Mesendoderm (in vitro differentiated cells): Measurements from ENCODE around the gene TM9SF2.

Experiments
- DNase-seq: peaks from one replicate; pipeline ENCODE4 v3.0.0; 2013
- H2AK5ac ChIP-seq: 2 replicates; pipeline ENCODE4 v1.6.1; 2013; ENCODE audit warnings: low read length, inconsistent platforms
- H2BK120ac ChIP-seq: 2 replicates; pipeline ENCODE4 v1.6.1; 2013; ENCODE audit warnings: low read depth, mild to moderate bottlenecking, low read length, moderate library complexity, mixed read lengths
- H2BK15ac ChIP-seq: replicated peaks from 2 replicates; pipeline ENCODE4 v1.6.1; 2013; ENCODE audit warnings: low read depth, mild to moderate bottlenecking, moderate library complexity
- H2BK5ac ChIP-seq: 2 replicates; pipeline ENCODE4 v1.6.1; 2013; ENCODE audit warnings: low read length, inconsistent platforms
- H3K18ac ChIP-seq: 2 replicates; pipeline ENCODE4 v1.6.1; 2013; ENCODE audit warnings: mild to moderate bottlenecking, low read length, mixed read lengths
- H3K23ac ChIP-seq: one replicate; pipeline ENCODE4 v1.6.1; 2013; ENCODE audit warnings: low read length
- H3K27ac ChIP-seq: 2 replicates; pipeline ENCODE4 v1.5.1; 2013; ENCODE audit warnings: low read depth, mild to moderate bottlenecking, inconsistent platforms, low read length, moderate library complexity
- H3K27me3 ChIP-seq: 2 replicates; pipeline ENCODE4 v1.6.1; 2013; ENCODE audit warnings: low read length, control low read depth, mild to moderate bottlenecking, inconsistent platforms; ENCODE audit not compliant: insufficient read depth, poor library complexity
- H3K36me3 ChIP-seq: 2 replicates; pipeline ENCODE4 v1.6.1; 2013; ENCODE audit warnings: low read length, inconsistent platforms; ENCODE audit not compliant: control insufficient read depth, insufficient read depth
- H3K4ac ChIP-seq: one replicate; pipeline ENCODE4 v1.6.1; 2013; ENCODE audit warnings: low read depth, mild to moderate bottlenecking, low read length, moderate library complexity
- H3K4me1 ChIP-seq: 2 replicates; pipeline ENCODE4 v1.6.1; 2013; ENCODE audit warnings: low read depth, low read length, inconsistent platforms; ENCODE audit not compliant: control insufficient read depth
- H3K4me2 ChIP-seq: 2 replicates; pipeline ENCODE4 v1.6.1; 2013; ENCODE audit warnings: low read length
- H3K4me3 ChIP-seq: 2 replicates; pipeline ENCODE4 v1.5.1; 2013; ENCODE audit warnings: mild to moderate bottlenecking, low read length
- H3K56ac ChIP-seq: one replicate; pipeline ENCODE4 v1.6.1; 2013; ENCODE audit warnings: low read length
- H3K79me1 ChIP-seq: 2 replicates; pipeline ENCODE4 v1.6.1; 2013; ENCODE audit warnings: low read length, inconsistent platforms
- H3K79me2 ChIP-seq: 2 replicates; pipeline ENCODE4 v1.6.1; 2013; ENCODE audit warnings: mild to moderate bottlenecking, low read length; ENCODE audit not compliant: control insufficient read depth, insufficient read depth
- H3K9ac ChIP-seq: 2 replicates; pipeline ENCODE4 v1.6.1; 2013; ENCODE audit warnings: low read length, inconsistent platforms
- H4K5ac ChIP-seq: one replicate; pipeline ENCODE4 v1.6.1; 2013; ENCODE audit warnings: low read length
- H4K8ac ChIP-seq: one replicate; pipeline ENCODE4 v1.6.1; 2013; ENCODE audit warnings: low read depth, mild to moderate bottlenecking, control low read depth, low read length, moderate library complexity
- WGBS: extraction: QIAGEN DNeasy Blood & Tissue Kit; methylation state at CpG from one replicate; pipeline ENCODE4 v1.1.7; 2013; ENCODE audit warnings: low lambda C conversion rate, missing lambda C conversion rate; ENCODE audit not compliant: insufficient coverage; ENCODE audit errors: extremely low coverage; 5-methylcytosine and 5-hydroxymethylcytosine counted together

TM9SF2 gene

DNA sequence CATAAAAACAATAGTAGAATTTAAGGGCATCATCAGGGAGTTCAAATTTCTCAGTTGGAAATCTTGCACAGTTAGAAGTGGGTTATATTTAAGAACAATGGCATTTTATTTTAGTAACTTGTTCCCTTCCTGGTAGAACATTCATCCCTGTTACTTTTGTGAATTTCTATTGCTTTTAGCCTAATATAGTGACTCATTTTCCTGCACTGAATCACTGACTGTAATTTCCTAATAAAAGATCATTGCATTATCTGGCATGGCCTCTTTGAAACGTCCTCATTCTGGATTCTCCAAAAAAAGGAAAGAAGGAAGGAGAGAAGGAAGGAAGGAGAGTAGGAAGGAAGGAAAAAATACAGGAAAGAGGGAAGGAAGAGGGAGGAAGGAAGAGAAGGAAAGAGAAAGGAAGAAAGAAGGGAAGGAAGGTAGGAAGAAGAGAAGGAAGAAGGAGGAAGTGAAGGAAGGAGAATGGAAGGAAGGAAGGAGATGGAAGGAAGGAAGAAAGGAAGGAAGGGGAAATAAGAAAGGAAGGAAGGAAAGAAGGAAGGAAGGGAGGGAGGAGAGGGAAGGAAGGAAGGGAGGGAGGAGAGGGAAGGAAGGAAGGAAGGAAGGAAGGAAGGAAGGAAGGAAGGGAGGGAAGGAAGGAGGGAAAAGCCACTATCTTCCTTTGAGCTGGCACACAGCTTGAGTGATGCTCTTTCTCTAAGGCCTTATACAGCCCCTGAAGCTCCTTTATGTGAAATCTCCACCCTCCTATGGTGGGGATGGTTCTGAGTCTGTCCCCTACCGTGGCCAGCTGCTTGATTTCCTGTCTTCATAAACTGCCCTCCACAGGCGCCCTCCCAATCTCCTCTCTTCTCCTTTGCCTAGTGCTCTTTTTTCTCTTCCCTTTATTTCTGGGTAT, 29.8 kb upstream of the TM9SF2 start:
- Histone ChIP-seq H3K79me1 (no peaks in the 10 kb centered on the region), H3K4ac (no peak overlapping the region), H3K4me2 (no peak overlapping the region), H3K9ac (no peak overlapping the region), H3K18ac (no peak overlapping the region), H3K36me3 (no peaks in the 10 kb centered on the region), H3K27ac (no peak overlapping the region), H2AK5ac (no peak overlapping the region), H3K4me1 (peaks cover 2% of the 10 kb centered on the region), H3K79me2 (no peaks in the 10 kb centered on the region), H4K5ac (no peak overlapping the region), H4K8ac (no peak overlapping the region), H2BK15ac (no peak overlapping the region), H3K27me3 (no peaks in the 10 kb centered on the region), H3K4me3 (no peak overlapping the region), H2BK120ac (no peak overlapping the region), H3K56ac (no peak overlapping the region), H3K23ac (no peak overlapping the region), H2BK5ac (no peak overlapping the region)
- no CpG with 5 or more reads among the region's 3 CpGs for WGBS
- DNase-seq: no peak

DNA sequence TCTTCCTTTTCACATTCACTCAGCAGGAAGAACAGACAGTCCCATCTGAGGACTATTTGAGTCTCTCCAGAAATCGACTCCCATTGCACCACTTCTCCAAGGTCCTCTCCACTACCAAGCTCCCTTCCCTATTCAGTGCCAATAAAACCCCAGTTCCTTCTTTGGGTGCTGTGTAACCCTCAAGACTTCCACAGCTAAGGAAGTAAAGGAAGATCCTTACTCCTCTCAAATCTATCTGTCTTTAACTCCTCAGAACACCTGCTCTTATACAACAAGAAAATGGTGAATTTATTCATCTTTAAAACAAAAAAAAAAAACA, 29.2 kb upstream of the TM9SF2 start:
- Histone ChIP-seq H3K79me1 (no peaks in the 10 kb centered on the region), H3K9ac (no peak overlapping the region), H2BK5ac (no peak overlapping the region), H3K27ac (no peak overlapping the region), H2BK15ac (no peak overlapping the region), H3K4me2 (no peak overlapping the region), H3K4ac (no peak overlapping the region), H3K18ac (no peak overlapping the region), H3K27me3 (no peaks in the 10 kb centered on the region), H3K36me3 (no peaks in the 10 kb centered on the region), H4K8ac (no peak overlapping the region), H2BK120ac (no peak overlapping the region), H3K56ac (no peak overlapping the region), H3K79me2 (no peaks in the 10 kb centered on the region), H3K4me1 (peaks cover 2% of the 10 kb centered on the region), H3K23ac (no peak overlapping the region), H4K5ac (no peak overlapping the region), H3K4me3 (no peak overlapping the region), H2AK5ac (no peak overlapping the region)
- DNase-seq: no peak
- WGBS: no CpG with 5 or more reads among the region's 1 CpG

DNA sequence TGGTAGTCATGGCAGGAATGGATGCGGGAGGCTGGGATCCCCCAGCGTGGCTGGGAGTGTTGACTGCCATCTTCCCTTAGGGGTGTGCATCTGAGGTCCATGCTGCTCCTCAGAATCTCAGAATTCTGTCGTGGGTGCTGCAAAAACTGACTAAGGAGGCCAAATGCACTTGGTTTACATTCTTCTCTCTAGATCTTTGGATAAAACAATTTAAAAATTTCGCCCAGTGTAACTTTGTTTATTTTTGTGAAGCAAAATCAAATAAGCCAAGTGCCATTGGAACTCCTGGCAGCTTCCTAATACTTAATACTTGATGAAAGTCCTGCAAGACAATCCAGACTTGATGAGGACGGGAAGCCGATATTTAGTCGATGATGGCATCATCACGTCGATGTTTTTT, 27.8 kb upstream of the TM9SF2 start:
- no peaks in the 10 kb centered on the region for H3K79me1 ChIP-seq
- H3K18ac ChIP-seq: no peak overlapping the region
- no peak for DNase-seq
- no peak overlapping the region for H3K9ac ChIP-seq
- no peak overlapping the region for H2AK5ac ChIP-seq
- H3K27me3 ChIP-seq: no peaks in the 10 kb centered on the region
- no peak overlapping the region for H4K5ac ChIP-seq
- H3K4me3 ChIP-seq: no peak overlapping the region
- H3K79me2 ChIP-seq: no peaks in the 10 kb centered on the region
- H3K4me2 ChIP-seq: no peak overlapping the region
- WGBS: no CpG with 5 or more reads among the region's 9 CpGs
- no peak overlapping the region for H3K27ac ChIP-seq
- H2BK5ac ChIP-seq: no peak overlapping the region
- H4K8ac ChIP-seq: no peak overlapping the region
- H2BK120ac ChIP-seq: no peak overlapping the region
- no peaks in the 10 kb centered on the region for H3K36me3 ChIP-seq
- H3K56ac ChIP-seq: no peak overlapping the region
- no peak overlapping the region for H2BK15ac ChIP-seq
- H3K4ac ChIP-seq: no peak overlapping the region
- no peak overlapping the region for H3K23ac ChIP-seq
- peaks cover 2% of the 10 kb centered on the region for H3K4me1 ChIP-seq

DNA sequence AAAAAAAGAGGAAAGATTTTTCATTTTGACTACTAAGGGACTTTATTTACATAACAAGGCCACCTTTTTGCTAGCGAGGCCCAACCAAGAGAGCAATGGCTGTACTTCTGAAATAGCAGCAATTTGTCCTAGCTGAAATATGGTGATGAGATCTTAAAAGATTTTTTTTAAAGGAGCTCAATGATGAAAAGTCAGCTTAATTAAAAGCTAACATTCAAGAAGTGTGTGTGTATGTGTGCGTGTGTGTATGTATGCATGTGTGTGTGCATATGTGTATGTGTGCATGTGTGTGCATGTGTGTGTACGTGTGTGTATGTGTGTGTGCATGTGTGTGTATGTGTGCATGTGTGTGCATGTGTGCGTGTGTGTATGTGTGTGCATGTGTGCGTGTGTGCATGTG, 24.6 kb upstream of the TM9SF2 start:
- no peaks in the 10 kb centered on the region for H3K79me2 ChIP-seq
- no peaks in the 10 kb centered on the region for H3K4me1 ChIP-seq
- no peaks in the 10 kb centered on the region for H3K79me1 ChIP-seq
- H2BK15ac ChIP-seq: no peak overlapping the region
- no peak overlapping the region for H3K18ac ChIP-seq
- no peak overlapping the region for H3K23ac ChIP-seq
- H3K56ac ChIP-seq: no peak overlapping the region
- no CpG with 5 or more reads among the region's 5 CpGs for WGBS
- no peak overlapping the region for H3K4me3 ChIP-seq
- H3K4me2 ChIP-seq: no peak overlapping the region
- no peak for DNase-seq
- no peaks in the 10 kb centered on the region for H3K36me3 ChIP-seq
- no peak overlapping the region for H3K4ac ChIP-seq
- no peak overlapping the region for H4K8ac ChIP-seq
- no peak overlapping the region for H4K5ac ChIP-seq
- H2BK120ac ChIP-seq: no peak overlapping the region
- H2AK5ac ChIP-seq: no peak overlapping the region
- H3K27ac ChIP-seq: no peak overlapping the region
- no peaks in the 10 kb centered on the region for H3K27me3 ChIP-seq
- no peak overlapping the region for H3K9ac ChIP-seq
- no peak overlapping the region for H2BK5ac ChIP-seq

DNA sequence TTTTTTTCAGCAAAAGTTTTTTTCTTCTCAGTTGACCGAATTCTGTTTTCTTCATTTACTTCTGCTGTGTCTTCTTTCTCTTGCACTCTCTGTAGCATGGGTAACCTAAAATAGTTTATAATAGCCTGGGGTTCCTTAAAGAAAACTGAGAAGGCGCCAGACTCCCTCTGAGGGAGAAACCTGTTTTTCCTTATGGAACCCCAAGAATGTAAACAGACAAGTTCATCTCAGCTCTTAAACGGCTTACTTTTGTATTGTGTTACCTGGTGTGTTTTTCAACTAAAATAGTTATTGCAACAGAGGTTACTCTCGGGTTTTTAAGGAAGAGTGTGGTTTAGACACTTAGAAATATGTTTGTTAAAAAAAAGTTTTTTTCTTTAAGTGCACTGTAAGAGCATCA, 23.8 kb upstream of the TM9SF2 start:
- no peaks in the 10 kb centered on the region for H3K79me2 ChIP-seq
- DNase-seq: no peak
- H4K8ac ChIP-seq: no peak overlapping the region
- no peak overlapping the region for H3K23ac ChIP-seq
- no peaks in the 10 kb centered on the region for H3K27me3 ChIP-seq
- H3K9ac ChIP-seq: no peak overlapping the region
- no peaks in the 10 kb centered on the region for H3K4me1 ChIP-seq
- no peak overlapping the region for H3K4ac ChIP-seq
- no CpG with 5 or more reads among the region's 4 CpGs for WGBS
- no peak overlapping the region for H2AK5ac ChIP-seq
- H3K4me2 ChIP-seq: no peak overlapping the region
- H3K79me1 ChIP-seq: no peaks in the 10 kb centered on the region
- H3K27ac ChIP-seq: no peak overlapping the region
- no peak overlapping the region for H3K56ac ChIP-seq
- H3K36me3 ChIP-seq: no peaks in the 10 kb centered on the region
- no peak overlapping the region for H2BK5ac ChIP-seq
- no peak overlapping the region for H3K4me3 ChIP-seq
- H2BK120ac ChIP-seq: no peak overlapping the region
- no peak overlapping the region for H3K18ac ChIP-seq
- no peak overlapping the region for H4K5ac ChIP-seq
- no peak overlapping the region for H2BK15ac ChIP-seq

DNA sequence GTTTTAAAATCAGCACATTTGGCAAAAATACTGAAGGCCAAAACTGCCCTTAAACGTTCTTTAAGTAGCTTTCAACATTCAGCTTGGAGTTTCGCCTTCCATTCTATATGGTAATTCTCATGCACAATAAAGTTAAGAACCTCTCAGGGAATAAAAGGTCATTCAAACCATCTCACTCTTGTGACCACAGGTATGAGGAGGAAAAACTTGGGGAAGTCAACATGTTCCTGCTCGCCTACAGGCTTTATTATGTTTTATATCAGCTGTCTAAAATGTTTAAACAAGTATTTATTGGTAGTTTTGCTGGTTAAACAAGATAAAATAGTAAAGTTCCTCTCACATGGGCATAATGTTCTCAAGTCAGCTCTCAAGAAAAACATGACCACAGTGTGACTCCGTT, 19.9 kb upstream of the TM9SF2 start:
- WGBS: no CpG with 5 or more reads among the region's 4 CpGs
- no peak overlapping the region for H2BK15ac ChIP-seq

More for the DNA sequence above, 19.9 kb upstream of the TM9SF2 start:
- Histone ChIP-seq H3K4me3 (no peak overlapping the region), H3K36me3 (no peaks in the 10 kb centered on the region), H3K79me2 (no peaks in the 10 kb centered on the region), H2AK5ac (no peak overlapping the region), H3K4ac (no peak overlapping the region), H3K23ac (no peak overlapping the region), H4K8ac (no peak overlapping the region), H3K79me1 (no peaks in the 10 kb centered on the region), H3K27me3 (no peaks in the 10 kb centered on the region), H2BK120ac (no peak overlapping the region), H3K4me1 (no peaks in the 10 kb centered on the region), H3K9ac (no peak overlapping the region), H3K27ac (no peak overlapping the region), H3K18ac (no peak overlapping the region), H3K4me2 (no peak overlapping the region), H4K5ac (no peak overlapping the region), H3K56ac (no peak overlapping the region), H2BK5ac (no peak overlapping the region)
- DNase-seq: no peak
